GM19397 (cell line): ENCODE results near the gene PSMD11.

Source experiments
- ATAC-seq: cut with Tn5 transposase; IDR thresholded peaks from one replicate; pipeline ENCODE4 v1.9.1; 2021; ENCODE audit warnings: mild to moderate bottlenecking, moderate library complexity; ENCODE audit not compliant: unreplicated experiment

The PSMD11 gene

DNA sequence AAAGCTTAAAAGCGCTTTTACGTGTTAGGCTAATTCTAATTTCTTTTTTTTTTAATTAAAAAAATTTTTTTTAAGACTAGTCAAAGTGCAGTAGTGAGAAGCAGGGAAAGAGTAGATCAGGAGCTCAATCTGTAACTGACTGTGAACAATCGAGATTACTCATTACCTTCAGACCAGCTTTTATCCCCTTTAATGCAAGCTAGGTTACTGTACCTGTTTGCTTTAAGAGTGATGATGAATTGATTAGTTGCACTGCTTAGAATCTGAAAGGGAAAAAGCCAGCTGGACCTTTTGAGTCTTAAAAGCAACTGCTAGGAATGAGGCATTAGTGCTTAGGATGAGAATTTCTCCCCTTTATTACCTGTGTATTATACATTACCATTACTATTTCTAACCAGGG lies 19.0 kb downstream of the PSMD11 start:
- no peak for ATAC-seq

DNA sequence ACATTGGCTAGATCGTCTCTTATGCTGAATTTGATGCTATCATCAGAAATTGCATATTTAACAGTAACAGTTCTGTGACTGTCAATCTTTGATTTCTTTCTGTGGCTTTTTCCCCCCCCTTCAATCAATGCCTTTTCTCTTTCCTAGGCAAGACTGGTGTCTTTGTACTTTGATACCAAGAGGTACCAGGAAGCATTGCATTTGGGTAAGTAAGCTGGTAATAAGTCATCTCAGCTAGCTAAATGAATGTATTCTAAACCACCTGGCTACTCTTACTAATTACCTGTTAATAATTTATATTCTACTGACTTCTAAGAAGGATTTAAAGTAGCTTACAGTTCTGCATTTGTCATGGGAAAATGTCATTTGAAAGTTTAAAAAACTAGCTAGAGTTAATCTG lies 20.1 kb downstream of the PSMD11 start:
- no peak for ATAC-seq

DNA sequence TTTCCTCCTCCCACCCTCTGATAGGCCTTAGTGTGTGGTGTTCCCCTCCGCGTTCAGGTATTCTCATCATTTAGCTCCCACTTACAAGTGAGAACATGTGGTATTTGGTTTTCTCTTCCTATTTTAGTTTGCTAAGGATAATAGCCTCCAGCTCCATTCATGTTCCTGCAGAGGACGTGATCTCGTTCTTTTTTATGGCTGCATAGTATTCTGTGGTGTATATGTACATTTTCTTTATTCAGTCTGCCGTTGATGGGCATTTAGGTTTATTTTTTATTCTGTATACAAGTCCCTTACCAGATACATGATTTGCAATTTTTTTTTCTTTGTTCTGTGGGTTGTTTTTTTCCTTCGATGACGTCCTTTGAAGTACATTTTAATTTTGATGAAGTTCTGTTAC lies 23.6 kb downstream of the PSMD11 start:
- no peak for ATAC-seq

DNA sequence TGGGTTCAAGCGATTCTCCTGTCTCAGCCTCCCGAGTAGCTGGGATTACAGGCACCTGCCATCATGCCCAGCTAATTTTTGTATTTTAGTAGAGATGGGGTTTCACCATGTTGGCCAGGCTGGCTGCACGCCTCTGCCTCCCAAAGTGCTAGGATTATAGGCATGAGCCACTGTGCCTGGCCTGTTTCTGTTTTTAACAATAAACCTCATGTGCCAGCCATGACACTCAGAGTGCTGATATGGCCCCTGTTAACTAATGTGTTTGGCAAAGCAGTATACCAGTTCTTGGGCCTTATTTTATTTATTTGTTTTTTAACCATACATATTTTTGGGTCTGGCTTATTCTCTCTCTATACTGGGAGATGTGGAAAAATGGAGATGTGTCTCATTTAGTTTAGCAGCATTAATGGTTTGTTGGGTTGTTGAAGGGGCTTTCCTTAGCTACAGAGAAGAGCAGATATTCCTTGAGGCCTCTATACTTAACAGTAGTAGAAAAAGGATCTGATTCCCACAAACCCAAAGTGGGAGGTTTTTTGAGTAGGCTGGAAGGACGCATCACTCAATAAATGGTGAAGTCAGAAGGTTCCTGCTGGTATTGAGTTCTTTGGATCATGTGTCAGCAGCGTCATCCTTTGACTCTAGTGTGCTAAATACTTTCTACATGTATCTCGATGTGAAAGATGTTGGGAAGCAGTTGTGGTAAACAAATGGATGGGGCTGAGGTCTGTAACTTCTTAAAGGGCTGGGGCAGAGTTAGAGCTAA lies 26.3 kb downstream of the PSMD11 start:
- no peak for ATAC-seq

DNA sequence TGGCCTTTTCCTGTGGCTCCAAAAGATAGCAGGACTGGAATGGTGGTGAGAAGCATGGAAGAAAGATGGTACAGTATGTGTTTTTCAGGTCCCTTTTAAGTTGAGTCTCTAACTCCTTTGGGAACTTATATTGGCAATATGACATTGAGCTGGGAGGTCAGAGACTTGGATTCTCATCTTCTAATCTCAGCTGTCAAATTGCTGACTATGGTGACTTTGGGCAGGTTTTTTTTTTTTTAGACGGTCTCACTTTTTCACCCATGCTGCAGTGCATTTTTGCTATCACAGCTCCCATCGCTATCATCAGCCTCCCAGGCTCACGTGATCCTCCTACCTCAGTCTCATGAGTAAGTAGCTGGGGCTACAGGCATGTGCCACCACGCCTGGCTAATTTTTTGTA lies 27.3 kb downstream of the PSMD11 start:
- ATAC-seq, result no peak

DNA sequence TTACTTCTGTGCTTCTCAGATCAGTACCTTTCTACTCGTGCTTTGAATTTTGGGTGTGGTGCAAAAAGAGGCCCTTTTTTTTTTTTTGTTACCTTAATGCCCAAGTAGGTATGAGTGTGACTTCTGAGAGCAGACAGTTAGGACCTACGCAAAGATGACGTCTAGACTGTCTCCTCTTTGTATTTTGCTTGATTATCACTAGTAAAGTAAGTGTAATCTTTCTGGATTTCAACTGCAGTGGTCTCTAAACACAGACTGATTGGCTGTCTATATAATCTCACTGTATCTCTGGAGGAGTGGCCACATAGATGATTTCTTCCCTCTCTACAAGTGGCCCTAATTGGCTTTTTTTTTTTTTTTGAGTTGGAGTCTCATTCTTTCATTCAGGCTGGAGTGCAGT lies 30.9 kb downstream of the PSMD11 start:
- no peak for ATAC-seq

DNA sequence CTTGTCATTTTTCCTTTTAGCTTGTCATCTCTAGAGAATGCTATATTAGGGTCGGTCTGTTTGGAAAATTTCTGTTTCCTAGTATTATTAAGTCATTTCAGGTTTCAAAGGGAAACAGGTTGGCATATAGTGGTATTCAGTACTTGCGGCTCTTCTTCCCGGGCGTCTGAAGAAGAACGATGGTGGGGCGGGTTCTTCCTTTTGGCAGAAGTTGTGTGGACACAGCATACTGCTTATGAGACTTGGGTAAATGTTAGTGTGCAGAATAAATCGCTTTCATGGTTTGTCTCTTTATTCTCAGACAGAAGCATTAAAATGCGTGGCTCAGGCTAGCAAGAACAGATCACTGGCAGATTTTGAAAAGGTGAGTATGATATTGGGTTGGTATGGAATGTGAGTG lies 32.9 kb downstream of the PSMD11 start:
- no peak for ATAC-seq

DNA sequence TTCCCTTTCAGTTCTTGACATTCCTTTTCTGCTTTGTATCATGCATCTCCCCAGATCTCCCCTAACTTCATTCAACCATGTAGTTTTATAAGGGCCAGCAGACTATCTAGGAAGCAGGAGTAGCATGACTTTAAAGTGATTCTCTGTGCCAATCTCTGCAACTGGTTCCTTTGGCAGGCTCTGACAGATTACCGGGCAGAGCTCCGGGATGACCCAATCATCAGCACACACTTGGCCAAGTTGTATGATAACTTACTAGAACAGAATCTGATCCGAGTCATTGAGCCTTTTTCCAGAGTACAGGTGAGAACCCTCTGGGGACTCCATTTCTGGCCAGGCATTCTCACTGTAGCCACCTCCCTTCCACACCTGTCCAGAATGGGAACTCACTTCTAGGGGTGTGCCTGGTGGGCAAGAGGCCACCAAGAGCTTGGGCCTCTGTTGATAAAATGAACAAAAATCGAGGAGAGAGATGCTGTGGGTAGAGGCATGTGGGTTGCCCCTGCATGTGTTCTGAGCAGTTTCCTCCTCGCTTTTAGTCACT lies 34.8 kb downstream of the PSMD11 start:
- ATAC-seq, result no peak

DNA sequence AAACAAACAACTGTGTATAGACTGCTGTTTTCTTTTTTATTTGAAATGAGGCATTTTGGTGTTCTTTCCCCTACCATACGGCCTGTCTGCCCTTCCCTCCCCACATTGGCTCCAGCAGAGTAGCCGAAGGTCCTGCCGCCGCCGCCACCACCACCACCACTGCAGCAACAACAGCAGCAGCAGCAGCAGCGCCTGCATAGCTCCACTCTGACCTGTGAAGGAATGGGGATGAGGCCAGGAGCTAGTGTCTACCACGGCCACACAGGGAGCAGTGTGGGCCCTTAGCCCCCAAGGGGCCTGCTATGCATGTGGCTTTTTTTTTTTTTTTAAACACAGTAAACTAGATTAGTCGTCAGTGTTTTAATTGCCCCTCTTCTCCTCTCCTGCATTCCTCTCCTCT lies 36.9 kb downstream of the PSMD11 start:
- no peak for ATAC-seq

DNA sequence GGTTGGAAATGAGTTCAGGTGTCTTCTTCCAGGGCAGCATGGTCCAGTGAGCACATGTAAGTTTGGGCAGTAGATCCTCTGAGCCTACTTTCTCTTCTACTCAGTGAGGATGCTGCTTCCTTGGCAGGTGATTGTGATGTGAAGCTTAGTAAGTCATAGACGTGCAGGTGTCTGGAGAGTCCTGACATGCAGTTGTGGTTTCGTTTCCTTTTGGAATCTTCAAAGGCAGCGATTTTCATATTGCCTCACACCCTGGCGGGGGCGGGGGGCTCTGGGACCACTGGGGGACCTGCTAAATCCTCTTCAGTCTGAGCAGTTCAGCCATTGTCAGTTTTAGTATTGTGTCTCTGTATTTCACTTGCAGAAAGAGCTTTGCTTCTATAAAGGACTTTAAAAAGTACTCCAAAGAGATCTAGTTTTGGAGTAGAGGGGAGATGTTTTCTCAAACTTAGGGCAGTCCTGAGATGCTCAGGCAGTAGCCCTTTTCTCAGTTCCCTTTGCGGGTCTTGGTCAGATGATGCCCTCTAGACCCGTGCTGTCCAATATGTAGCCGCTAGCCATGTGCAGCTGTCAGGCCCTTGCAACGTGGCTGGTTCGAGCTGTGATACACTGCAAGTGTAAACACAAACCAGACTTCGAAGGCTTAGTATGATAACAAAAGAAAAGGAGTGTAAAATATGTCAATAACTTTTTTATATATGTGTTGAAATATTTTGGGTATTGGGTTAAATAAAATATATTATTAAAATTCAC lies 38.4 kb downstream of the PSMD11 start:
- ATAC-seq, result no peak

DNA sequence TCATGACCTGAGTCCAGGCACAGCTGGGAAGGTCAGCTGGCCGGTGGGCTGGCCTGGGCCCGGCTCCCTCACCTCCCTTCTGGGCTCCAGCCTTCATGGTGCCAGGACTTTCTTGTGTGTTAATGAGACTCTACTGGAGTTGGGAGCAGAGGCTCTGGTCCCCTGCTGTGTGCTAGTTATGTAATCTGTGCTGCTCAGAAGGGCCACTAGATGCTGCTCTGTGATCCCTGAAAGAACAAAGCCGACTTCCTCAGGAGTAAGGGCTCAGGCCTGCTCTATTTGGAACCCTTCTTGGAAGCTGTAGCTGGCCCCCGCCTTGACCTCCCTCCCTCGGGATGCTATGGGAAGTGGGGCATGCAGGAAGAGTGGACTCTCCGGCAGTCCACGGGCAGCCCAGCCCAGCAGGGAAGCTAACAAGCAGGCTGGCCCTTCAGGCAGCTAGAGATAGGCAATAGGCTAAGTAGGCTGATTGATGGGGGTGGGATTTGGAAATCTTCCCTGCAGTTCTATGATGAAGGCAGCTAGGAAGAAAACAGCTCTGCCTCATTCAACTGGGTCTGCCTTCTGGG lies 39.2 kb downstream of the PSMD11 start:
- ATAC-seq, result no peak

DNA sequence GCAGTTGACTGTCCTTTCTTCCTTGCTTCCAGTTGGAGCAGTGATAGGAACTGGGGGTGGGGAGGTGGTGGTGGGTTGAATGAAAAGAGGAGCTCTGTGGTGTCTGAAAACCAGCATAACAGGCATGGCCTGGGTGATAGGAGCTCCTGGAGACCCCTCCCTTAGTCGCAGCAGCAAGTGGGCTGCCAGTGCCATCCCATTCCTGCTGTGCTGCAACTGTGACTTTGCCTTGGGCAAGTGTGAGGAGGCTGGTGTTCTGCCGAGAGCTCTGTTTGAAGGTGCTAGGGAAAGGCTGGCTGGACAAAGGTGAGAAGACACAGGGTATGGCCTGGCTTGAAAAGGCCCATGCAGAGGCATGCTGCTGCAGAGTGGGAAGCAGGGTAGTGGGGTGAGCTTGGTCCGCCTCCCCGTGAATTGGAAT lies 39.7 kb downstream of the PSMD11 start:
- ATAC-seq, result no peak

DNA sequence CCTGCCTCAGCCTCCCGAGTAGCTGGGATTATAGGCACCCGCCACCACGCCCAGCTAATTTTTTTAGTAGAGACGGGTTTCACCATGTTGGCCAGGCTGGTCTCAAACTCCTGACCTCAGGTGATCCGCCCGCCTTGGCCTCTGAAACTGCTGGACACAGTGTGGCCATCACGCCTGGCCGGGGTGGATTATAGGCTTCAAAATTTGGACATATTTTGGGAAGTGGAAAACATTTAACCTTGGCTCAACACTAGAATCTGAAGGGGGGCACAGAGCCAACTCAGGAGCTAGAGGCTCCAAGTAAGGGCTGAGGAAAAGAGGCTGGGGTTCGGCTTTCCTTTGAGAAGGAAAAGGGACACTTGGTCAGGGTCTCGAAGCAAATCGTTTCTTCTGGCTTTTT lies 40.3 kb downstream of the PSMD11 start:
- no peak for ATAC-seq

DNA sequence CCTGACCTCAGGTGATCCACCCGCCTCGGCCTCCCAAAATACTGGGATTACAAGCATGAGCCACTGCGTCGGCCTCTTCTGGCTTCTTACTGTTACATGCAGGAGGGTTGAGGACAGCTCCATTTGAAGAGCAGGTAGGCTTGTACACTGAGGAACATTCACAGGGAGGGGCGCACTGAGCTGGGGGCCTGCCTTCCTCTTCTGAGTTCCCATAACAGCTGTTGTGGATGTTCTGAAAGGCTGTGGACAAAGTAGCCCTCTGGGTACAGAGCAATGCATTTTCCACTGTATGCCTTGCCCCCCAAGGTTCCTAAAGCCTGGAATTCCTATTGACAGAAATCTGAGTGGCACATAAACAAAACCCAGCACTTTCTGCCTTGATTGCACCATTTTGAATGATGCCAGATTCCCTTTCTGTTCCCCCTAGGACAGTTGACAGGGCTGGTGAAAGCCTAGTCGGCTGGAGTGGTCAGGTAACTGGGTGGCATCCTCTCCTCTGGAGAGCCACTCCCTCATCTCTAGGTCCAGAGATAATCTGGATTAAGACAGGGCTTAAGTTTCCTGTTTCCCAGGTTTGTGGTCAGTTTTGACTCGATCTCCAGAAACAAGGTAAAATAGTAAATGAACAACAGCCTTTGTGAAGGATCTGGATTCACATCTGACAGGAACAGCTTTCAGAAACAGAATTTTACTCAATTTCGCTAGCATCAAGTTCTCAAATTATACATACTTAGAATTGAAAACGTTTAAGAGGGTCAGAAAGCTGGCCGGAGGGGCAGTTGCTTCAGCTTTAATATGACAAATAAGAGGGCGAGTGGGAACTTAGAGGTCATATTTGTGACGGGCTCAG lies 41.2 kb downstream of the PSMD11 start:
- no peak for ATAC-seq

DNA sequence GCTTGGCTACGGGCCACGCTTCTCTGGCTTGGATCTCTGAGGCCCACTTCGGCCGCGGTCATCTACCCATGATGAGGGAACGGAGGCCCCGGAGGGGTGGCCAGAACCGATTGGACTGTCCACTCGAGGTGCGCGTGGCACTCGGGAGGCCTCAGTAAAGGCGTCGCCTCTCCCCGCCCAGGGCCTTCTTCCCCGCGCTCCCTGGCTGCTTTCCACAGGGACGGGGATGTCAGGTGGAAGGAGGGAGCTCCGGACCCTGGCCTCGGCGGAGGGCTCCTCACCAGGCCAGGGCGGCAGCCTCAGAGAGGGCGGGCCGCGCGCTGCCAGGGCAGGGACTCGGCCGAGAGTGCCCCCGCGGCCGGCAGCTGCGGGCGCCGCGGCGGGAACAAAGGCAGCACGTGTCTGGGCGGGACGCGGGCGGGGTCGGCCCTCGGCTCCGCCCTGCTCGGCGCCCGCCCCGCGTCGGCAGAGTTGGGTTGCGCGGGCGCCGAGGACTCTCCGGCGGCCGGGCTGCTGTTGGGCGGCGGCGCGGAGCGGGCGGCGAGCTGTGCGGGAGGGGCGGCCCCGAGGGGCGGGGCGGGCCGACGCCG lies 41.9 kb downstream of the PSMD11 start:
- peak; percentile 50 for ATAC-seq

DNA sequence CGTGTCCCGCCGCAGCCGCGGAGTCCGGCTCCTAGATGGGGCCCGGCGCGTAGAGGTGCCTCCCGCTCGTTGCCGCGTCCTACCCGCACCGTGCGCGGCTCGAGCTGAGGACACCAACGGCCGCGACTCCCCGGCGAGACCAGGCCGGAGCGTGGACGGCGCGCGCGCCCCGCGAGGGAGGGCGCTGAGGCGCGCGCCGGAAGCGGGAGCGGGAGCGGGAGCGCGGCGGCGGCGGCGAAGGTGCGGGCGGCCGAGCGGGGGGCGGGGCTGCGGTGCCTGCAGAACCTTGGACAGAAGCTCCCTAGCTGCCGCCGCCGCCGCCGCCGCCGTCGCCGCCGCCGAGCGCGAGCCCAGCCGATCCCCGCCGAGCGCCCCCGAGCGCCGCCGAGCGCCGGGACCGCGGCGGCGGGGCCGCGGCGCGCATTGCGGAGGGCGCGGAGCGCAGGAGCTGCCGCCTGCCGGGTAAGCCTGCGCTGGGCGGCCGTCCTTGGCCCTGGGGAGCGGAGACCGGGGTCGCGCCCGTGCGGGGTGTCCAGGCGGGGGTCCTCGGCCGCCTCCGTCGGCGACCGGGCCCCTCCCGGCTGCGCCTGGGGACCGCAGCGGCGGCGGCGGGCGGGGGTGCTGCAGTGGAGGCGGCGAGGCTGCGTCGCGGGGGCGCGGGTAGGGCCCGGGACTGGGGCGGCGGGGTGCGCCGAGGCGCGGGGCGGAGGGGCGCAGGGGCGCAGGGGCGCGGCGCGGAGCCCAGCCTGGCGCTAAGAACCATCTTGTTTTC lies 42.6 kb downstream of the PSMD11 start, which contains the start of gene CDK5R1:
CDK5R1 (plus strand) TSS at position 293 of the 772 bp plus-strand sequence. CDS start 628 bp downstream, outside the sequence.
- ATAC-seq, result peak; percentile 44

DNA sequence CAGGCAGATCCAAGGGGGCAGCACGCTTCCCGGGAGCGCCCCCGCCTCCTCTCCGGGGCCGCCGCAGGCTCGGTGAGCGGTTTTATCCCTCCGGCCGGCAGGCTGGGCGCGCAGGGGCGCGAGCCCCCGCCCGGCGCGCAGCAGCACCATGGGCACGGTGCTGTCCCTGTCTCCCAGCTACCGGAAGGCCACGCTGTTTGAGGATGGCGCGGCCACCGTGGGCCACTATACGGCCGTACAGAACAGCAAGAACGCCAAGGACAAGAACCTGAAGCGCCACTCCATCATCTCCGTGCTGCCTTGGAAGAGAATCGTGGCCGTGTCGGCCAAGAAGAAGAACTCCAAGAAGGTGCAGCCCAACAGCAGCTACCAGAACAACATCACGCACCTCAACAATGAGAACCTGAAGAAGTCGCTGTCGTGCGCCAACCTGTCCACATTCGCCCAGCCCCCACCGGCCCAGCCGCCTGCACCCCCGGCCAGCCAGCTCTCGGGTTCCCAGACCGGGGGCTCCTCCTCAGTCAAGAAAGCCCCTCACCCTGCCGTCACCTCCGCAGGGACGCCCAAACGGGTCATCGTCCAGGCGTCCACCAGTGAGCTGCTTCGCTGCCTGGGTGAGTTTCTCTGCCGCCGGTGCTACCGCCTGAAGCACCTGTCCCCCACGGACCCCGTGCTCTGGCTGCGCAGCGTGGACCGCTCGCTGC lies 43.3 kb downstream of the PSMD11 start:
- ATAC-seq, result peak; percentile 18

DNA sequence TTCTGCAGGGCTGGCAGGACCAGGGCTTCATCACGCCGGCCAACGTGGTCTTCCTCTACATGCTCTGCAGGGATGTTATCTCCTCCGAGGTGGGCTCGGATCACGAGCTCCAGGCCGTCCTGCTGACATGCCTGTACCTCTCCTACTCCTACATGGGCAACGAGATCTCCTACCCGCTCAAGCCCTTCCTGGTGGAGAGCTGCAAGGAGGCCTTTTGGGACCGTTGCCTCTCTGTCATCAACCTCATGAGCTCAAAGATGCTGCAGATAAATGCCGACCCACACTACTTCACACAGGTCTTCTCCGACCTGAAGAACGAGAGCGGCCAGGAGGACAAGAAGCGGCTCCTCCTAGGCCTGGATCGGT lies 43.9 kb downstream of the PSMD11 start:
- ATAC-seq, result no peak

DNA sequence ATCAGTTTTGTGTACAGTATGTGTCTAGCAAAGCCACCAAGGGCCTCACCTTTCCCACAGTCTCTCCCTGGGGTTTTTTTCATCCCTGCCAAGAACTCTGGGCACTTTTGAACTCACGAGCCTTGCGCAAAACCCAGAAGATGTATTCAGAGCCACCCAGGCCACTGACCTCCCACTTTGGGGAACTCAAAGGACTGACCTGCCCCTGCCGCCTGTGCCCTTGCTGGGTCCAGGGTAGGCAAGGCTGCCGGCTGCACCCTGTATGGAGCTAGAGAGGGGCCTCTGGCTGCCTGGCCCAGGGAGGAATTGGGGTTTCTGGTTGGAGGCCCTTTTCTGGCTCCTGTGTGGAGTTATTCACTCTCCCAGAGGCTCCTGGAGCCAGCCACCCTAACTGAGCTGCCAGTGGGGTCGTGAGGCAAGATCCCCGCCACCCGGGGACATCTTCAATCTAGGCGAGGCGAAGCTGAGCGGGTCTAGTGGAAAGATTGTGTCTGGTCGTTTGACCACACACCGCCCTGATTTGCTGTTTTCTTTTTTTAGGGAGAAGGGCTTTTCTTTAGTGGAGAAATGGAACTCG lies 44.4 kb downstream of the PSMD11 start:
- ATAC-seq, result no peak
